SK-N-SH (cell line): ENCODE results near the gene ANO6. TPM values are rescaled to one million over a fixed set of nuclear protein-coding genes. Genes with fewer than 3 reads are reported as not detected.
"Not testable (repeated sequence)": the region's sequence is repeated elsewhere in the genome, so short reads cannot be mapped to it uniquely, and the experiment has no call there.

Experiments used
- CTCF ChIA-PET: fragments of 300-600, 350-600 bp; formaldehyde crosslinking; extraction: SDS; loops from one replicate; lab custom pipeline; 2021; lab: Yijun Ruan, JAX
- POLR2A ChIA-PET: fragments of 350-600 bp; sonication (Branson Sonifier 250); formaldehyde crosslinking; extraction: SDS; loops from one replicate; lab custom pipeline; 2020; ENCODE audit warnings: antibody characterized with exemption, inconsistent platforms; lab: Yijun Ruan, JAX
- DNase-seq: peaks from one replicate; pipeline ENCODE4 v3.0.0; 2012
- H2AFZ ChIP-seq: fragments of 200-600 bp; sonication (generic); 2 replicates; pipeline ENCODE4 v1.8.1; 2016; ENCODE audit warnings: antibody characterized with exemption, mild to moderate bottlenecking, low read depth
- H3F3A ChIP-seq: fragments of 200-600 bp; sonication (generic); replicated peaks from 2 replicates; pipeline ENCODE3; 2016; ENCODE audit warnings: antibody characterized with exemption, mild to moderate bottlenecking; ENCODE audit not compliant: insufficient read depth
- H3K27ac ChIP-seq, 2 experiments: fragments of 200-500 bp in 1 of 2; fragments of 200-600 bp in 1 of 2; sonication (Bioruptor generic) in 1 of 2; sonication (generic), shearing (Covaris generic) in 1 of 2; 2 replicates each; pipeline versions ENCODE4 v1.5.1 to v1.6.1; 2014 to 2016; ENCODE audit warnings: low read depth in 2 of 2, inconsistent platforms in 1 of 2, low read length in 1 of 2, mild to moderate bottlenecking in 1 of 2, mixed read lengths in 1 of 2
- H3K27me3 ChIP-seq: fragments of 200-600 bp; sonication (generic), shearing (Covaris generic); 2 replicates; pipeline ENCODE4 v1.6.1; 2016; ENCODE audit warnings: mixed run types; ENCODE audit not compliant: insufficient read depth
- H3K36me3 ChIP-seq, 2 experiments: fragments of 200-500 bp in 1 of 2; fragments of 200-600 bp in 1 of 2; sonication (Bioruptor generic) in 1 of 2; sonication (generic) in 1 of 2; replicated peaks in 1 of 2; 2 replicates each; pipeline versions ENCODE3 to v1.5.1; 2014 to 2016; ENCODE audit warnings: low read length in 1 of 2, mild to moderate bottlenecking in 1 of 2; ENCODE audit not compliant: insufficient read depth in 2 of 2, control insufficient read depth in 1 of 2
- H3K4me1 ChIP-seq, 2 experiments: fragments of 200-500 bp in 1 of 2; fragments of 200-600 bp in 1 of 2; sonication (Bioruptor generic) in 1 of 2; sonication (generic), shearing (Covaris generic) in 1 of 2; 2 replicates each; pipeline versions ENCODE4 v1.5.1 to v1.6.1; 2014 to 2016; ENCODE audit warnings: low read depth in 1 of 2, low read length in 1 of 2, mixed run types in 1 of 2; ENCODE audit not compliant: insufficient read depth in 2 of 2, control insufficient read depth in 1 of 2
- H3K4me2 ChIP-seq: fragments of 200-600 bp; sonication (generic), shearing (Covaris generic); 2 replicates; pipeline ENCODE4 v1.6.1; 2017; ENCODE audit warnings: mixed run types
- H3K4me3 ChIP-seq, 2 experiments: fragments of 200-500 bp in 1 of 2; fragments of 200-600 bp in 1 of 2; sonication (Bioruptor generic) in 1 of 2; sonication (generic), shearing (Covaris generic) in 1 of 2; 2 replicates each; pipeline versions ENCODE4 v1.5.1 to v1.8.1; 2014 to 2016; ENCODE audit warnings: low read depth in 2 of 2, inconsistent platforms in 1 of 2, low read length in 1 of 2, mild to moderate bottlenecking in 1 of 2, mixed read lengths in 1 of 2, moderate library complexity in 1 of 2
- H3K79me2 ChIP-seq: fragments of 200-600 bp; sonication (generic); 2 replicates; pipeline ENCODE4 v1.8.1; 2017; ENCODE audit warnings: mild to moderate bottlenecking; ENCODE audit not compliant: insufficient read depth
- H3K9ac ChIP-seq: fragments of 200-600 bp; sonication (generic); 2 replicates; pipeline ENCODE4 v1.6.1; 2017; ENCODE audit warnings: mixed run types
- H3K9me2 ChIP-seq: fragments of 200-600 bp; sonication (generic); 2 replicates; pipeline ENCODE4 v1.6.1; 2017; ENCODE audit warnings: mixed run types
- H3K9me3 ChIP-seq: fragments of 200-600 bp; sonication (generic); 2 replicates; pipeline ENCODE4 v1.6.1; 2017; ENCODE audit warnings: mixed run types, mild to moderate bottlenecking, moderate library complexity
- H4K20me1 ChIP-seq: fragments of 200-600 bp; sonication (generic); 2 replicates; pipeline ENCODE4 v1.6.1; 2017; ENCODE audit warnings: mild to moderate bottlenecking, mixed run types; ENCODE audit not compliant: insufficient read depth
- CHD2 ChIP-seq: fragments of 150-350 bp; IDR thresholded peaks from 2 replicates; pipeline ENCODE4 v1.6.1; 2018; ENCODE audit warnings: low read length; ENCODE audit not compliant: partially characterized antibody
- CTCF ChIP-seq: fragments of 200-600 bp; sonication (generic); IDR thresholded peaks from 2 replicates; pipeline ENCODE4 v1.6.1; 2017; ENCODE audit warnings: antibody characterized with exemption, mild to moderate bottlenecking, moderate library complexity
- ELF1 ChIP-seq: IDR thresholded peaks from 2 replicates; pipeline ENCODE4 v1.4.0; 2012
- EP300 ChIP-seq, 2 experiments: IDR thresholded peaks; 2 replicates each; pipeline versions ENCODE4 v1.4.0 to v1.6.1; 2012; ENCODE audit warnings: borderline replicate concordance in 1 of 2, low read depth in 1 of 2, low read length in 1 of 2
- FOSL2 ChIP-seq: IDR thresholded peaks from 2 replicates; pipeline ENCODE4 v1.4.0; 2012; ENCODE audit warnings: low read depth, mild to moderate bottlenecking, moderate library complexity, borderline replicate concordance
- FOXM1 ChIP-seq: IDR thresholded peaks from 2 replicates; pipeline ENCODE4 v1.4.0; 2012; ENCODE audit warnings: low read depth, mild to moderate bottlenecking
- JUND ChIP-seq: IDR thresholded peaks from 2 replicates; pipeline ENCODE4 v1.4.0; 2012
- MXI1 ChIP-seq: IDR thresholded peaks from 2 replicates; pipeline ENCODE4 v1.6.1; 2012; ENCODE audit warnings: mild to moderate bottlenecking, low read depth, low read length, improper control_type of control experiment
- RXRA ChIP-seq: IDR thresholded peaks from 2 replicates; pipeline ENCODE4 v1.4.0; 2012; ENCODE audit warnings: low read depth, mild to moderate bottlenecking, borderline replicate concordance
- SIN3A ChIP-seq: IDR thresholded peaks from 2 replicates; pipeline ENCODE4 v1.6.1; 2012; ENCODE audit warnings: low read depth, mild to moderate bottlenecking, low read length, moderate library complexity, borderline replicate concordance
- SMC3 ChIP-seq: IDR thresholded peaks from 2 replicates; pipeline ENCODE4 v1.6.1; 2012; ENCODE audit warnings: low read depth, low read length, improper control_type of control experiment
- TCF12 ChIP-seq: IDR thresholded peaks from 2 replicates; pipeline ENCODE4 v1.4.0; 2012
- USF1 ChIP-seq: IDR thresholded peaks from 2 replicates; pipeline ENCODE4 v1.4.0; 2012; ENCODE audit warnings: low read depth, borderline replicate concordance
- YY1 ChIP-seq: IDR thresholded peaks from 2 replicates; pipeline ENCODE4 v1.4.0; 2012; ENCODE audit warnings: low read depth, mild to moderate bottlenecking
- WGBS: methylation state at CpG from one replicate; pipeline ENCODE4 v1.1.6; 2017; ENCODE audit warnings: low lambda C conversion rate; 5-methylcytosine and 5-hydroxymethylcytosine counted together
- polyA plus RNA-seq, 3 experiments: library from polyadenylated mRNA; depleted of rRNA; stranded (reverse); fragments of >200 nt; gene quantifications; 2 replicates each; pipeline ENCODE4 v1.2.3, GENCODE V29; 2012
- TF ChIP-seq, protein P1 (sequence below): IDR thresholded peaks from 2 replicates; pipeline ENCODE4 v1.4.0; 2012; ENCODE audit warnings: low read depth
- TF ChIP-seq, protein P2 (sequence below): fragments of 150-350 bp; IDR thresholded peaks from 2 replicates; pipeline ENCODE4 v1.6.1; 2017; ENCODE audit warnings: antibody characterized with exemption, low read length, low read depth, borderline replicate concordance

The ANO6 gene
- polyA plus RNA-seq, 1 of the 3 experiments (the other 2 are of a cell fraction) = 20.1 TPM

- TF ChIP-seq, protein P1, sequence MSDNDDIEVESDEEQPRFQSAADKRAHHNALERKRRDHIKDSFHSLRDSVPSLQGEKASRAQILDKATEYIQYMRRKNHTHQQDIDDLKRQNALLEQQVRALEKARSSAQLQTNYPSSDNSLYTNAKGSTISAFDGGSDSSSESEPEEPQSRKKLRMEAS = peak; percentile 54; the same call in 1 of the 2 replicates
- TF ChIP-seq SIN3A (peak; percentile 96), RXRA (peak; percentile 89), USF1 (0 out of 2 replicates have a peak, but pooled peaks have one; percentile 8), JUND (peak; percentile 97), CTCF (no peak), EP300 (IDR thresholded peaks at IDR 0.05; ENCODE audit: borderline replicate concordance in 1 of 2, low read depth in 1 of 2, low read length in 1 of 2) (peak; percentile 66 to 95), ELF1 (peak; percentile 62), MXI1 (no peak), SMC3 (no peak), CHD2 (no peak), FOXM1 (peak; percentile 60; the same call in 1 of the 2 replicates), YY1 (no peak)
- TF ChIP-seq, protein P2, sequence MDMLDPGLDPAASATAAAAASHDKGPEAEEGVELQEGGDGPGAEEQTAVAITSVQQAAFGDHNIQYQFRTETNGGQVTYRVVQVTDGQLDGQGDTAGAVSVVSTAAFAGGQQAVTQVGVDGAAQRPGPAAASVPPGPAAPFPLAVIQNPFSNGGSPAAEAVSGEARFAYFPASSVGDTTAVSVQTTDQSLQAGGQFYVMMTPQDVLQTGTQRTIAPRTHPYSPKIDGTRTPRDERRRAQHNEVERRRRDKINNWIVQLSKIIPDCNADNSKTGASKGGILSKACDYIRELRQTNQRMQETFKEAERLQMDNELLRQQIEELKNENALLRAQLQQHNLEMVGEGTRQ = no peak
Measured at GRCh38 chr12:45234139-45234865, 18.4 kb downstream of the ANO6 start (continued).

DNA sequence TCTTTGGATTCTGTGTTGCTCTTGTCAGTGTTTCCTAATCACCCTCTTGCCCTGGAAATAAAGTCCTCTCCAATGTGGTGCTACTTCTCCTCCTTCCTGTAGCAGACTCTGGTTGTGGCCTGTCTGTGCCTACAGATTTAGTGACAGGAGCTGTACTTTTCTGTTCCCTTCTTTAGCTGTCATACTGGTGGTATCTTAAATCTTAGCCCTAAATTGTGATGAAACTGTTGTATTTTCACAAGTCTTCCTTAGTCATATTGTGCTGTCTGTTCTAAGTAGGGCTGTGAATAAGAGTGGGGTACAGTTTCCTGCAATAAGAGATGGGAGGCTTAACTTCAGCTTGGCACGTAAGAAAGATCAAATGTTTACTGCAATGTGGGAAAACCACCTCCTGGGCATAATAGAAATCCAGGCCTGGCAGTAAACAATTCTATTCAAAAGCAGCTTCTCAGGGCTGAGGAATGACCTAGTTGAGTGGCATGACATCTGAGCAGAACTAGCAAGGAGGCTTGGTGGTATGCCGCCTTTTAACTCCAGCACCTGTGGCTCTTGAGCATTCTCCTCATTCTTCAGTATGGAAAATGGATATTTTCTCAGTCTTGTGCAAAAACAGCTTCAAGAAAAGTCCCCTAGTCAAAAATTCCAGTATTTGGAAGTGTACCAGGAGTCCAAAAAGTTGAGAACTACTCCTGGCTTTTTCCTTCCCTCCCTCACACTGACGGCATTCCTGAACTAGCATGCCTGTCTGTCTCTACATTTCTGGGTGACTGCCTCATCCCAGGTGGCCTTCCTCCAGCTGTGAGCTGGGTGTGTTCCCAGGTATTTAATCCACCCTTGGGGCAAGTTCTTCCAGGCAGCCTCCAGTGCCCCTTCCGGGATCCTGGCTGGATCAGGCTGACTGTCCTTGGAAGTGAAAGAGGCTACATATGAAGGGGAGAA lies 19.5 kb downstream of the ANO6 start:
- Histone ChIP-seq H3F3A (peaks cover 56% of the 10 kb centered on the region), H3K4me2 (peak overlapping the region; percentile 70), H2AFZ (no peak overlapping the region), H3K79me2 (peaks cover 65% of the 10 kb centered on the region), H3K27ac (peak overlapping the region; percentile 89 to 99), H3K4me1 (peaks cover 23 to 45% of the 10 kb centered on the region in 2 experiments), H3K9me3 (no peaks in the 10 kb centered on the region), H3K4me3 (peak overlapping the region in 1 of 2 experiments; percentile 13; a peak in 1 of 4 replicates), H3K9ac (peak overlapping the region; percentile 80), H3K27me3 (no peaks in the 10 kb centered on the region), H4K20me1 (no peaks in the 10 kb centered on the region), H3K36me3 (no peaks in the 10 kb centered on the region), H3K9me2 (no peaks in the 10 kb centered on the region)
- 54% methylated on average over 4 of the region's 4 CpGs for WGBS
- POLR2A ChIA-PET = interaction anchor here (0.6 kb wide), 1 partner anchor 563 kb away, joined by 4 read pairs; no protein-coding TSS in a partner anchor
- CTCF ChIA-PET = interaction anchor here (0.6 to 2.3 kb wide), 5 partner anchors 20 to 309 kb away, joined by 3 to 7 read pairs (median 3); partner anchors contain the start of gene ANO6
- no peak for TF ChIP-seq FOSL2
- no peak for TF ChIP-seq SIN3A
- TF ChIP-seq TCF12 = peak; percentile 48; the same call in 1 of the 2 replicates
- no peak for DNase-seq

- H3K4me3 ChIP-seq, H3K9ac ChIP-seq, DNase-seq, H3K9me2 ChIP-seq, H3K9me3 ChIP-seq, POLR2A ChIA-PET, H3K27me3 ChIP-seq, H2AFZ ChIP-seq, H3K36me3 ChIP-seq, H4K20me1 ChIP-seq: not testable (repeated sequence)
- Histone ChIP-seq H3K4me1 (peaks cover 23 to 42% of the 10 kb centered on the region in 2 experiments), H3K4me2 (peak overlapping the region; percentile 70; the same call in 1 of the 2 replicates), H3K79me2 (peaks cover 76% of the 10 kb centered on the region), H3F3A (peaks cover 46% of the 10 kb centered on the region), H3K27ac (peak overlapping the region; percentile 89 to 99; a peak in 3 of 4 replicates)
- WGBS = 95% methylated on average over 2 of the region's 2 CpGs
- CTCF ChIA-PET = interaction anchor here (2.3 kb wide), 1 partner anchor 152 kb away, joined by 7 read pairs; no protein-coding TSS in a partner anchor
Measured at GRCh38 chr12:45236383-45236782, 20.5 kb downstream of the ANO6 start.
